GM12873 (cell line): ENCODE measurements around the gene CTIF.

Source experiments
- CTCF ChIP-seq: IDR thresholded peaks from 2 replicates; pipeline ENCODE4 v1.5.1; 2012; ENCODE audit warnings: low read depth, mild to moderate bottlenecking, moderate library complexity, low read length, control low read depth; ENCODE audit not compliant: insufficient read depth; ENCODE audit errors: missing control alignments

The CTIF gene

GRCh38 chr18:48589797-48590519 lies 51.1 kb downstream of the CTIF start:
- TF ChIP-seq CTCF: no peak

- TF ChIP-seq CTCF: no peak
Observed at GRCh38 chr18:48590678-48591077, 51.8 kb downstream of the CTIF start.

- TF ChIP-seq CTCF: no peak
Observed at GRCh38 chr18:48592540-48593171, 53.8 kb downstream of the CTIF start.

- TF ChIP-seq CTCF: no peak
Observed at GRCh38 chr18:48594471-48595094, 55.8 kb downstream of the CTIF start.

- TF ChIP-seq CTCF: no peak
Observed at GRCh38 chr18:48595703-48596218, 56.9 kb downstream of the CTIF start.

- no peak for TF ChIP-seq CTCF
Observed at GRCh38 chr18:48597110-48597509, 58.3 kb downstream of the CTIF start.

- no peak for TF ChIP-seq CTCF
Observed at GRCh38 chr18:48597671-48598070, 58.8 kb downstream of the CTIF start.
